Mesenchymal stem cell (in vitro differentiated cells and primary cell): Measurements from ENCODE around the gene ZMYND11.
A peak's percentile ranks its signal among the peaks of the same experiment; 100 is the strongest.
"Not testable (repeated sequence)": the region's sequence is repeated elsewhere in the genome, so short reads cannot be mapped to it uniquely, and the experiment has no call there.

Source experiments
- DNase-seq: peaks from one replicate; pipeline ENCODE4 v3.0.0-alpha.2; 2013
- H2AFZ ChIP-seq: one replicate; pipeline ENCODE4 v1.6.1; 2013; ENCODE audit warnings: low read depth, mild to moderate bottlenecking, control low read depth, inconsistent platforms, low read length, moderate library complexity
- H2AK5ac ChIP-seq: 2 replicates; pipeline ENCODE4 v1.6.1; 2013; ENCODE audit warnings: low read length, moderate library complexity, mild to moderate bottlenecking, inconsistent platforms; ENCODE audit not compliant: severe bottlenecking
- H2BK120ac ChIP-seq: one replicate; pipeline ENCODE4 v1.6.1; 2013; ENCODE audit warnings: low read depth, mild to moderate bottlenecking, inconsistent platforms, low read length, moderate library complexity
- H2BK12ac ChIP-seq, 2 experiments: one replicate each; pipeline ENCODE4 v1.6.1; 2013; ENCODE audit warnings: inconsistent platforms in 2 of 2, low read length in 2 of 2, mild to moderate bottlenecking in 2 of 2, moderate library complexity in 2 of 2, control low read depth in 1 of 2
- H2BK15ac ChIP-seq: one replicate; pipeline ENCODE4 v1.6.1; 2013; ENCODE audit warnings: mild to moderate bottlenecking, low read depth, inconsistent platforms; ENCODE audit not compliant: poor library complexity, severe bottlenecking
- H2BK5ac ChIP-seq: 2 replicates; pipeline ENCODE4 v1.6.1; 2013; ENCODE audit warnings: low read depth, mild to moderate bottlenecking, low read length, control low read depth, inconsistent platforms; ENCODE audit not compliant: poor library complexity, severe bottlenecking
- H3K14ac ChIP-seq, 2 experiments: one replicate each; pipeline ENCODE4 v1.6.1; 2013; ENCODE audit warnings: inconsistent platforms in 2 of 2, low read length in 2 of 2, control low read depth in 1 of 2, mild to moderate bottlenecking in 1 of 2, moderate library complexity in 1 of 2
- H3K18ac ChIP-seq, 2 experiments: one replicate each; pipeline ENCODE4 v1.6.1; 2013; ENCODE audit warnings: inconsistent platforms in 2 of 2, low read length in 2 of 2, control low read depth in 1 of 2, low read depth in 1 of 2, mild to moderate bottlenecking in 1 of 2
- H3K23ac ChIP-seq, 2 experiments: one replicate each; pipeline ENCODE4 v1.6.1; 2013; ENCODE audit warnings: inconsistent platforms in 2 of 2, low read length in 2 of 2, mild to moderate bottlenecking in 2 of 2, moderate library complexity in 2 of 2, control low read depth in 1 of 2
- H3K27ac ChIP-seq: 2 replicates; pipeline ENCODE4 v1.5.1; 2013; ENCODE audit warnings: mild to moderate bottlenecking, moderate library complexity, low read length, control low read depth, inconsistent platforms; ENCODE audit not compliant: poor library complexity, severe bottlenecking
- H3K27me3 ChIP-seq, 2 experiments: 2 replicates each; pipeline versions ENCODE4 v1.6.1 to v1.7.0; 2013; ENCODE audit warnings: low read length in 2 of 2, mild to moderate bottlenecking in 2 of 2, moderate library complexity in 2 of 2, control low read depth in 1 of 2, inconsistent platforms in 1 of 2; ENCODE audit not compliant: control insufficient read depth in 1 of 2, insufficient read depth in 1 of 2
- H3K36me3 ChIP-seq, 2 experiments: 2 replicates each; pipeline versions ENCODE4 v1.6.1 to v1.7.0; 2013; ENCODE audit warnings: low read length in 2 of 2, control low read depth in 1 of 2, inconsistent platforms in 1 of 2, low read depth in 1 of 2, mild to moderate bottlenecking in 1 of 2; ENCODE audit not compliant: insufficient read depth in 2 of 2, control insufficient read depth in 1 of 2
- H3K4ac ChIP-seq, 2 experiments: one replicate each; pipeline ENCODE4 v1.6.1; 2013; ENCODE audit warnings: inconsistent platforms in 2 of 2, low read length in 2 of 2, mild to moderate bottlenecking in 2 of 2, moderate library complexity in 2 of 2, control low read depth in 1 of 2, low read depth in 1 of 2
- H3K4me1 ChIP-seq: 2 replicates; pipeline ENCODE4 v1.6.1; 2013; ENCODE audit warnings: low read depth, low read length, control low read depth; ENCODE audit not compliant: control insufficient read depth, insufficient read depth
- H3K4me2 ChIP-seq: 2 replicates; pipeline ENCODE4 v1.6.1; 2013; ENCODE audit warnings: low read length, mild to moderate bottlenecking, inconsistent platforms; ENCODE audit not compliant: poor library complexity, severe bottlenecking
- H3K4me3 ChIP-seq, 2 experiments: 2 replicates each; pipeline versions ENCODE4 v1.5.1 to v1.7.0; 2013; ENCODE audit warnings: low read length in 2 of 2, mild to moderate bottlenecking in 2 of 2, control low read depth in 1 of 2, low read depth in 1 of 2; ENCODE audit not compliant: insufficient read depth in 1 of 2
- H3K79me1 ChIP-seq: replicated peaks from 2 replicates; pipeline ENCODE4 v1.6.1; 2013; ENCODE audit warnings: mild to moderate bottlenecking, control low read depth, low read length, inconsistent platforms; ENCODE audit not compliant: poor library complexity, severe bottlenecking
- H3K9ac ChIP-seq: 2 replicates; pipeline ENCODE4 v1.7.0; 2013; ENCODE audit warnings: mild to moderate bottlenecking, low read length, moderate library complexity
- H3K9me3 ChIP-seq: 2 replicates; pipeline ENCODE4 v1.7.0; 2013; ENCODE audit warnings: mild to moderate bottlenecking, low read length; ENCODE audit not compliant: control insufficient read depth
- H4K8ac ChIP-seq: one replicate; pipeline ENCODE4 v1.6.1; 2013; ENCODE audit warnings: inconsistent platforms, mild to moderate bottlenecking, low read length, moderate library complexity
- H4K91ac ChIP-seq: one replicate; pipeline ENCODE4 v1.6.1; 2013; ENCODE audit warnings: mild to moderate bottlenecking, low read length, inconsistent platforms
- WGBS: methylation state at CpG from one replicate; pipeline ENCODE4 v1.1.7; 2013; ENCODE audit warnings: mixed read lengths; 5-methylcytosine and 5-hydroxymethylcytosine counted together

Gene ZMYND11

DNA sequence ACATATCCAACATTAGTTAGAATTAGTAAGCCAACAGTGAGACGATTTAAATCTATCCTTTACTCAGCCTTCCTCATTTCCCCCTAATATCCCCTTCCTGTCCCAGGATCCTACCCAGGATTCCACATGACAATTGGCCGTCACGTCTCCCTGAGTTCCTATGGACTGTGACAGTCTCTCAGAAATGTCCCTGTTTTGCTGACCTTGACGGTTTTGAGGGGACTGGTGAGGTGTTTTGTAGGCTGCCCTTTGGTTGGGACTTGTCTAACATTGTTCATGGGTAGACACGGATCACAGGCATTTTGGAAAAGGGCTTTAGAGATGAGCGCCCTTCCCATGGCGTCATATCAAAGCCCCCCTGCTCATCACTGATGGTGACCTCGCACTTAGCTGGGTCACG lies 162.8 kb downstream of the ZMYND11 start:
- Histone ChIP-seq H3K4me1 (peaks cover 3% of the 10 kb centered on the region), H3K14ac (no peak overlapping the region), H3K4me3 (peak overlapping the region in 1 of 2 experiments; percentile 60), H3K27me3 (no peaks in the 10 kb centered on the region), H2BK5ac (no peak overlapping the region), H3K4ac (no peak overlapping the region), H3K18ac (no peak overlapping the region), H2BK120ac (no peak overlapping the region), H3K27ac (no peak overlapping the region), H3K36me3 (peaks cover 26 to 29% of the 10 kb centered on the region in 2 experiments), H2BK12ac (no peak overlapping the region), H2AFZ (no peak overlapping the region), H2BK15ac (no peak overlapping the region), H4K91ac (no peak overlapping the region), H3K23ac (no peak overlapping the region), H2AK5ac (no peak overlapping the region), H3K79me1 (peaks cover 22% of the 10 kb centered on the region), H3K4me2 (no peak overlapping the region), H3K9ac (peak overlapping the region; percentile 74), H4K8ac (no peak overlapping the region), H3K9me3 (no peaks in the 10 kb centered on the region)
- DNase-seq, result no peak
- 77% methylated on average over 9 of the region's 9 CpGs for WGBS

DNA sequence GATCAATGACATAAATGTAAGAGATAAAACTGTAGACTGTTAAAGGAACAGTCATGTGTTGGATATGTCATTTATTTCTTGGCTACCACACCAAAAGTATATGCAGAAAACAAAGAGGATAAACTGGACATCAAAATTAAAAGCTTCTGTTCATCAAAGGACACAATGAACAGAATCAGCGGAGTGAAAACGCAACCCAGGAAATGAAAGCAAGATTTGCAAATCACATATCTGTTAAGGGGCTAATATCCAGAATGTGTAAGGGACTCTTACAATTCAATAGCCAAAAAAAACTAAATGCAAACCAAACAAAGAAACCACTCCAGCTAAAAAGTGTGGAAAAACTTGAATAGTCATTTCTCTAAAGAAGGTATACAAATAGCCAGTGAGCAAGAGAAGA lies 164.3 kb downstream of the ZMYND11 start:
- H2AFZ ChIP-seq, result no peak overlapping the region
- no peak overlapping the region for H2BK5ac ChIP-seq
- no peak overlapping the region for H2BK12ac ChIP-seq
- H3K9ac ChIP-seq, result no peak overlapping the region
- no peak overlapping the region for H2BK15ac ChIP-seq
- no peak overlapping the region for H3K23ac ChIP-seq
- no peak overlapping the region for H3K4me2 ChIP-seq
- H2BK120ac ChIP-seq, result no peak overlapping the region
- no peak overlapping the region for H3K18ac ChIP-seq
- no peak overlapping the region for H3K14ac ChIP-seq
- no peaks in the 10 kb centered on the region for H3K9me3 ChIP-seq
- H4K8ac ChIP-seq, result no peak overlapping the region
- DNase-seq, result no peak
- no peak overlapping the region for H4K91ac ChIP-seq
- no peaks in the 10 kb centered on the region for H3K27me3 ChIP-seq
- peaks cover 25 to 27% of the 10 kb centered on the region in 2 experiments for H3K36me3 ChIP-seq
- no peaks in the 10 kb centered on the region for H3K4me1 ChIP-seq
- 100% methylated on average over 2 of the region's 2 CpGs for WGBS
- no peak overlapping the region for H3K4me3 ChIP-seq
- H3K27ac ChIP-seq, result no peak overlapping the region
- H3K4ac ChIP-seq, result no peak overlapping the region
- H2AK5ac ChIP-seq, result no peak overlapping the region
- peaks cover 17% of the 10 kb centered on the region for H3K79me1 ChIP-seq

DNA sequence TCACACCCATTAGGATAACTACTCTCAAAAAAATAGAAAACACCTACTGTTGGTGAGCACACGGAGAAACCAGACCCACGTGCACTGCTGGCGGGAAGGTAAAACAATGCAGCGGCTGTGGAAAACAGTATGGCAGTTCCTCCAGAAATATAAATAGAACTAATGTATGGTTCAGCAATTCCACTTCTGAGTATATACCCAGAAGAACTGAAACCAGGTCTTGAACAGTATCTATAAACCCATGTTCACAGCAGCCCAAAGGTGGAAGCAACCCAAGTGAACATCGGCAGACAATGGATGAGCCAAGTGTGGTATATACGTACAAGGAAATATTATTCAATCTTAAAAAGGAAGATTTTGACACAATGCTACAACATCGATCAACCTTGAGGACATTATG lies 164.7 kb downstream of the ZMYND11 start:
- H2BK15ac ChIP-seq, result no peak overlapping the region
- 92% methylated on average over 2 of the region's 7 CpGs for WGBS
- no peaks in the 10 kb centered on the region for H3K27me3 ChIP-seq
- H3K4ac ChIP-seq, result no peak overlapping the region
- H3K79me1 ChIP-seq, result peaks cover 17% of the 10 kb centered on the region
- no peak overlapping the region for H4K8ac ChIP-seq
- no peak overlapping the region for H2AFZ ChIP-seq
- H3K23ac ChIP-seq, result no peak overlapping the region
- H2BK120ac ChIP-seq, result no peak overlapping the region
- no peak overlapping the region for H3K14ac ChIP-seq
- DNase-seq, result no peak
- no peak overlapping the region for H2AK5ac ChIP-seq
- H3K36me3 ChIP-seq, result peaks cover 25 to 32% of the 10 kb centered on the region in 2 experiments
- H3K27ac ChIP-seq, result no peak overlapping the region
- H3K4me3 ChIP-seq, result no peak overlapping the region
- no peak overlapping the region for H2BK12ac ChIP-seq
- H3K4me2 ChIP-seq, result no peak overlapping the region
- H3K9ac ChIP-seq, result no peak overlapping the region
- no peaks in the 10 kb centered on the region for H3K9me3 ChIP-seq
- H3K18ac ChIP-seq, result no peak overlapping the region
- no peak overlapping the region for H2BK5ac ChIP-seq
- H4K91ac ChIP-seq, result no peak overlapping the region
- H3K4me1 ChIP-seq, result no peaks in the 10 kb centered on the region

DNA sequence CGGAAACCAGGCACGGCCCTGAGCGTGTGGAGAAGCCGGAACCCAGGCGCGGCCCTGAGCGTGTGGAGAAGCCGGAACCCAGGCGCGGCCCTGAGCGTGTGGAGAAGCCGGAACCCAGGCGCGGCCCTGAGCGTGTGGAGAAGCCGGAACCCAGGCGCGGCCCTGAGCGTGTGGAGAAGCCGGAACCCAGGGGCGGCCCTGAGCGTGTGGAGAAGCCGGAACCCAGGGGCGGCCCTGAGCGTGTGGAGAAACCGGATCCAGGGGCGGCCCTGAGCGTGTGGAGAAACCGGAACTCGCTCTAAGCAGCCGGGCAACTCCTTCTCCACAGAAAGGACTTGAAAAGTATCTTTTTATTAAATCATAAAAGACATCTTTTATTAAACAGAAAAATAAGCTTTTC lies 165.3 kb downstream of the ZMYND11 start:
- H3K9ac ChIP-seq, H3K9me3 ChIP-seq, H3K4ac ChIP-seq, H3K18ac ChIP-seq, H2AFZ ChIP-seq, H4K91ac ChIP-seq, H3K27ac ChIP-seq, H3K4me1 ChIP-seq, H3K4me2 ChIP-seq, H3K23ac ChIP-seq, H2BK15ac ChIP-seq, H3K4me3 ChIP-seq, H2BK12ac ChIP-seq, H2AK5ac ChIP-seq, H3K27me3 ChIP-seq, H2BK120ac ChIP-seq, H4K8ac ChIP-seq, DNase-seq, H3K14ac ChIP-seq, H2BK5ac ChIP-seq: not testable (repeated sequence)
- Histone ChIP-seq H3K79me1 (peaks cover 17% of the 10 kb centered on the region), H3K36me3 (peaks cover 25 to 33% of the 10 kb centered on the region in 2 experiments)
- WGBS, result 98% methylated on average over 26 of the region's 31 CpGs
